Suprapubic skin (tissue), 4 donors: Measurements from ENCODE around the gene DEK.

ENCODE experiments used
- CTCF ChIP-seq, 2 donors: fragments of 200-600 bp in 1 of 2; fragments of 450-650 bp in 1 of 2; sonication (generic) in 1 of 2; IDR thresholded peaks; one replicate each; pipeline ENCODE4 v1.5.1; 2016 to 2019; ENCODE audit warnings: antibody characterized with exemption in 2 of 2, mild to moderate bottlenecking in 1 of 2, moderate library complexity in 1 of 2
- POLR2A ChIP-seq, 2 donors: fragments of 450-650 bp; IDR thresholded peaks; one replicate each; pipeline ENCODE4 v1.6.1; 2017; ENCODE audit warnings: antibody characterized with exemption in 2 of 2, mild to moderate bottlenecking in 2 of 2, moderate library complexity in 2 of 2
- POLR2AphosphoS5 ChIP-seq, 3 donors: sonication (generic); formaldehyde crosslinking; IDR thresholded peaks; one replicate each; pipeline ENCODE4 v1.6.1; 2017; ENCODE audit warnings: antibody characterized with exemption in 3 of 3

GRCh38 chr6:18265787-18266522, 1.6 kb upstream of the DEK start:
- no peak for TF ChIP-seq CTCF (IDR thresholded peaks at IDR 0.05)
- TF ChIP-seq POLR2AphosphoS5 (IDR thresholded peaks at IDR 0.05), result no peak
- TF ChIP-seq POLR2A (IDR thresholded peaks at IDR 0.05), result no peak
